GM13977 (cell line): ENCODE measurements around the gene CRYBG3.
"Not testable (repeated sequence)": the region's sequence is repeated elsewhere in the genome, so short reads cannot be mapped to it uniquely, and the experiment has no call there.

Source experiments
- DNase-seq: peaks from one replicate; pipeline ENCODE4 v3.0.0; 2012; ENCODE audit warnings: low spot score
- CTCF ChIP-seq: IDR thresholded peaks from 2 replicates; pipeline ENCODE4 v1.5.1; 2012; ENCODE audit warnings: mild to moderate bottlenecking, control low read depth; ENCODE audit not compliant: insufficient read depth; ENCODE audit errors: extremely low read depth, missing control alignments
- in situ Hi-C: fragments of 300-500 bp; cut with MboI; formaldehyde crosslinking; loops from one replicate; pipeline ENCODE4 v1.12.0; 2022; ENCODE audit warnings: low sequenced_read_pairs, low pct_unique_long_range_greater_than_20kb, mixed read lengths, inconsistent platforms; ENCODE audit not compliant: unreplicated experiment

CRYBG3 gene

GRCh38 chr3:97831140-97831539, 9.3 kb downstream of the CRYBG3 start:
- no peak for DNase-seq
- TF ChIP-seq CTCF, result no peak
- in situ Hi-C loops, result no loop called here

DNA sequence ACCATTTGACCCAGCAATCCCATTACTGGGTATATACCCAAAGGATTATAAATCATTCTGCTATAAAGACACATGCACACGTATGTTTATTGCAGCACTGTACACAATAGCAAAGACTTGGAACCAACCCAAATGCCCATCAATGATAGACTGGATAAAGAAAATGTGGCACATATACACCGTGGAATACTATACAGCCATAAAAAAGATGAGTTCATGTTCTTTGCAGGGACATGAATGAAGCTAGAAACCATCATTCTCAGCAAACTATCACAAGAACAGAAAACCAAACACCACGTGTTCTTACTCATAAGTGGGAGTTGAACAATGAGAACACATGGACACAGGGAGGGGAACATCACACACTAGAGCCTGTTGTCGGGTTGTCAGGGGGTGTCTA, 11.4 kb downstream of the CRYBG3 start:
- in situ Hi-C loops, result not testable (repeated sequence)

DNA sequence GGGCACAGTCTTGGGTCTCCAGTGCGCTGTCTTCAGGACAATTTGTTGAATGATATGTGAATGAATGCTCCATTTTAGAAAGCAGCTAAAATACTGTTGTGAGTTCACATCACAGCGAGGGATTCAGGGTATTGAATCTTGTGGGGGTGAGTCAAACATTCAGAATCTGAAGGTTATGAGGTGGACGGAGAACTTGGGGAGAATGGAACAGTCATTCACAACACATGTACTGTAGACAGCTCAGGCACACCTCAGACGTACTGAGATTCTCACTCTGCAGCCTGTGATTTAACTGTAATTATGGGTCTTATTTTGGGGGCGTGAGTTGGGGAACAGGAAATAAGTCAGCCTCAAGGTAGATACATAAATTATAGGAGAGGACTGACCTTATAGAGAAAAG, 13.9 kb downstream of the CRYBG3 start:
- no peak for DNase-seq
- in situ Hi-C loops, result no loop called here
- TF ChIP-seq CTCF, result no peak

More for the DNA sequence above, 11.4 kb downstream of the CRYBG3 start:
- DNase-seq, result not testable (repeated sequence)

DNA sequence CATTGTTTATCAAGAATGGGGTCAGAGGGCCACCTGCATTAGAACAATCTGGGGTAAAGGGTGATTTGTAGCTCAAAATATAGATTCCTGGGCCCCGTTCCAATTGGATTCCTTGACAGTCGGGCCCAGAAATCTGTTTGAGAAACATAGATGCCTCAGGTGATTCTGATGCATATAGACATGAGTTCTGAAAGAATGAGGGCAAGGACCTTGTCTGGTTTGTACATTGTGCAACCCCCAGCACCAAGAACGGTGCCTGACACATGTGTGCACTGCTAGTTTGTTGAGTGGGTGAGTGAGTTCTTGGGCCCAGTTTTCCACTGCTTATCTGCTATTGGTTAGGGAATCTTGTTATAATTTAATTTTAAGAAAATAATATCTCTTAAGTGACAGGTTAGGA, 16.6 kb downstream of the CRYBG3 start:
- DNase-seq, result no peak

DNA sequence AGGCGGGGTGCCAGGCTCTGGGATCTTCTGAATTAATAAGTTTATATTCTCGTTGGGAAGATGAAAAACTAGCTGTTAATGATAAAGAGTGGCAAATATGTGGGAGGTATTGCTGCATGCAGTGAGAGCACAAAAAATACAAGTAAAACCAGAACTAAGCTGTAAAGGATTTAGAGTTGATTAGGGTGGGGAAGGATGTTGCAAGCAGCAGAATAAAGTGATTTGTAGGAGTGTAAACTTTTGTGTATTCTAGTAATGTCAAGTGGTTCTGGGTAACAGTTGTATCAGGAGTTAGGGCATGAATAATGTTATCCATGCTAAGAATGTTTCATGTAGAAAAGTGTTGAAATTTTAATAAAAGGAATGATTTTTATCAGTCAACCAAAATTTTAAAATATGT, 18.1 kb downstream of the CRYBG3 start:
- in situ Hi-C loops, result no loop called here

More for the DNA sequence above, 16.6 kb downstream of the CRYBG3 start:
- no peak for TF ChIP-seq CTCF
- in situ Hi-C loops, result no loop called here

DNA sequence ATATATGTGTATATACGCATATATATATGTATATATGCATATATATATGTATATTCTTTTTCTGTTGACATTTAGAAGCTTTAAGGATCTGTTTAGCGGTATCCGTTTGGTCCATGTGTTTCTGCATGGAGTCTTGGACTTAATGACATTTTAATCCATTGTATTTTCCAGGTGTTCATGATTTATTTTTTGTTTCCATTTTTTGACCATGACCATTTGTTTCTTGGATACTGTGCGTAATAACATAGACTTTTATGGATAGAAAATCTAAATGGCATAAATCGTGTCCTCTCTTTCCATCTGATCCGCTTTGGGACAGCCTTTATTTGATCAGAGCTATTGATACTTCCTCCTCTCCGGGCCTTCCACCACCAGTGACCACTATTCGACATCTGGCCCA, 19.5 kb downstream of the CRYBG3 start:
- in situ Hi-C loops, result no loop called here
- DNase-seq, result no peak
- TF ChIP-seq CTCF, result no peak

More for the DNA sequence above, 18.1 kb downstream of the CRYBG3 start:
- TF ChIP-seq CTCF, result no peak
- no peak for DNase-seq

DNA sequence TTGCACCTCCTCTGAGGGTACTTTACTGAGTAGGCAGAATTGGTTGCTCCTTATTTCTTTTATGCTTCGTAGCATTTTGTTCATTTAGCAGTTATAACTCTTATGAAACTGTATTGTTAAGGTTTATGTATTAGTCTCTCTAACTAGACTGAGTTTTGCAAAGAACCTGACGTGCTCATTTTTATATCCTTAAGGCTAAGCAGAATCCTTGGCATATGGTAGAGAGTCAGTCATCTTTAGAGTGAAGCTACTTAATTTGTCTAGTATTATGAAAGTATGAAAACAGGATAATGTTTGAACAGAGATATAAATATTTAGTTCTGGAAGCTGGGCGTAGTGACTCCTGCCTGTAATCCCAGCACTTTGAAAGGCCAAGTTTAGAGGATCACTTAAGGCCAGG, 20.1 kb downstream of the CRYBG3 start:
- in situ Hi-C loops, result no loop called here
- DNase-seq, result no peak
- TF ChIP-seq CTCF, result no peak
